Suprapubic skin (tissue), 4 donors: ENCODE results near the gene LENG8.

ENCODE experiments used
- CTCF ChIP-seq, 2 donors: fragments of 200-600 bp in 1 of 2; fragments of 450-650 bp in 1 of 2; sonication (generic) in 1 of 2; IDR thresholded peaks; one replicate each; pipeline ENCODE4 v1.5.1; 2016 to 2019; ENCODE audit warnings: antibody characterized with exemption in 2 of 2, mild to moderate bottlenecking in 1 of 2, moderate library complexity in 1 of 2
- EP300 ChIP-seq: sonication (generic); formaldehyde crosslinking; IDR thresholded peaks from one replicate; pipeline ENCODE4 v1.6.1; 2017; ENCODE audit warnings: antibody characterized with exemption
- POLR2A ChIP-seq, 2 donors: fragments of 450-650 bp; IDR thresholded peaks; one replicate each; pipeline ENCODE4 v1.6.1; 2017; ENCODE audit warnings: antibody characterized with exemption in 2 of 2, mild to moderate bottlenecking in 2 of 2, moderate library complexity in 2 of 2
- POLR2AphosphoS5 ChIP-seq, 3 donors: sonication (generic); formaldehyde crosslinking; IDR thresholded peaks; one replicate each; pipeline ENCODE4 v1.6.1; 2017; ENCODE audit warnings: antibody characterized with exemption in 3 of 3

GRCh38 chr19:54430306-54431254 lies 18.4 kb upstream of the LENG8 start:
- TF ChIP-seq CTCF (IDR thresholded peaks at IDR 0.05) (no peak), POLR2AphosphoS5 (IDR thresholded peaks at IDR 0.05) (no peak), POLR2A (IDR thresholded peaks at IDR 0.05) (no peak), EP300 (no peak)
